HPDE6-E6E7 (cell line): Measurements from ENCODE around the gene PPOX.

Experiments
- DNase-seq: peaks from one replicate; pipeline ENCODE4 v3.0.0; 2011; ENCODE audit warnings: missing footprints; ENCODE audit errors: extremely low spot score

Gene PPOX

GRCh38 chr1:161198194-161198896, 32.1 kb downstream of the PPOX start:
- no peak for DNase-seq

DNA sequence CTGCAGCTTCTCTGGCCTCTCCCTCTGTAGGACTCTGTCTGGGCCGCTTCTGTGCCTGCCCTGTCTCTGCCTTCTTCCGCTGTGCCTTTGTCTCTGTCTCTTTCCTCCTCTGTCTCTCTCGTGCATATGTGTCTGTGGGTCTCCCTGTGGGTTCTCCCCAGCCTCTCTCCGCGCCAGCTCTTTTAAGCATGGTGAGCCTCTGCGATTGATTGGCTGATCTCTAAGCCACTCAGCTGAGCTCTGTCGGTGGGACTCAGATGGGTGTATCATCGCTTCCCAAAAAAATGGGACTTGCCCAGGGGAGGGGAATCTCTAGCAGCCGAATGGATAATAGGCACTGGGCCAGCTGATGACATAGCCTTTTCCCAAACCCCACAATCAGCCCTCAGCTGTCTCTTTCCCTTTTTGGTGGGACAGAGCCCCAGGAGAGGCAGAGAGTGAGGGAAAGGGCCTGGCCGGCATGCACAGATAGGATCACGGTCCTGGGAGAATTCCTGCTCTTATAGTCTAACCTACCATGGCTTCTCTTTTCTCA, 32.7 kb downstream of the PPOX start, which contains the start of gene ADAMTS4:
TSS of gene ADAMTS4 (minus strand) at position 158 of the 535 bp plus-strand sequence. CDS start 427 bp downstream, outside the sequence.
- DNase-seq = no peak

DNA sequence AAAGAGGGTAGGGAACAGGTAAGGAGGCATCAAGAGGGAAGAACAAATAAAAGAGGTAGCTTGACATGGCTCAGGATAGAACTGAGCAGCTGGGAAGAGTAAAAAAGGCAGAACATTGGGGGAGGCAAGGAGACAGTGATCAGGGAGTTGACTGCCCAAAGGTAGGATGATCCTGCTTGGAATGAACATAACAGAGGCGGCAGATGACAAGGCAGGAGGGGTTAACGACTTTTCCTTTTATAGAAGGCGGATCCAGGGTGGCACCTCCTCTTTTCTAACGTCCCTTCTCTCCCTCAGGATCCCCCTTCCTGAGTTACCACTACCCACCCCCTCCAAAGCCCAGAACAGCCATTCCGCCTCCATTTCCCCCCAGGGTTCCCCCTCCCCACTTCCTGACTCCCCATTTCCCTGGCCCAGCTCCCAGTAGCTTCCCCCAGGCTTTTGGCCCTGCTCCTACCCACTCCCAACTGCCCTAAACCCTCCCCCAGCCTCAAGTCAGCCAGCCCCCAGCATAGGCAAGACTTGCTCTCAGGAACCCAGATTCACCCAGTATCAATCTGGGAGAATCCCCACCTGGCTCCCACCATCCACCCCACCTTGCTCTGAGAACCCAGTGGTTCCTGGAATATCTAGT, 33.4 kb downstream of the PPOX start:
- no peak for DNase-seq

GRCh38 chr1:161200421-161200991, 34.3 kb downstream of the PPOX start:
- no peak for DNase-seq

DNA sequence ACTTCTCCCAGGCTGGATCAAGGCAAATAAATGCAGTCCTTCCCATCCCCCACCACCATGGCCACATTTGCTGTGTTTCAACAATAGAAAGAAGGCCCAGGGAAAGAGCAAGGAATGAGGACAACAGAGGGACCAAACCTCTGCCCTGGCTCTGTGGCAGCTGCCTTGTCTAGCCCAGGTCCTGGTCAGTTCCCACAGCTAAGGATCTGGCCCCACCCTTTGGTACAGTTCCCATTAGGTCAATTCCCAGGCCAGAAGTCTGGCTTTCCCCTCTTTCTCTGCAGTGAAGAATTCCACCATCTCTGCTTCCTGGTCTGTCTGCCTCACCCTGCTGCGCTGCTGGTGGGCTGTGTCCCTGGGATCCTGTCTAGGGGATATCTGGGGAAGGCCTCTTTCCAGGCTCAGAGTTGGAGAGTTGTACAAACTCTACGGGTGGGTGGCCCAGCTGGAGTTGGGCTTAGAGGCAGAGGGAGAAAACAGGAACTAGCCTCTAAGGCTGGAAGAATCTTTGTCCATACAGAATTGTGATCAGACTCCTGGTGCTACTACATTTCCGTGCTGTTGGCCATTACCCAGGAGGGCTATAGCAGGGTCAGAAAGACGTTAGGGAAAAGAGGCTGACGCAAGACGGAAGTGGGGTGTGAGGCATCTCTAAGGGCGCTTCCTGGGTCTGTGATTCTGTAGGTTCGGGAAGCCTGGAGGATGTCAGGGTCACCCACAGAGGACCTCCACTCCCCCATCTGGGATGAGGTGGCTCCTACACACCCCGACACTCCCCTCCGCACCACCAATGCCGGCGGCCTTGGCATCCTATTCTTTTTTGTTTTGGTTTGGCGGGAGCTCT, 35.0 kb downstream of the PPOX start:
- DNase-seq = no peak

GRCh38 chr1:161201836-161202712, 35.8 kb downstream of the PPOX start, which contains the start of gene NDUFS2:
Gene NDUFS2, plus strand, starts transcription at chr1:161202367. Its CDS starts 19 bp downstream, at chr1:161202386.
- peak; percentile 88 for DNase-seq

GRCh38 chr1:161206411-161207140, 40.4 kb downstream of the PPOX start:
- DNase-seq = no peak

- no peak for DNase-seq
Observed at GRCh38 chr1:161207173-161207572, 40.9 kb downstream of the PPOX start.

- peak; percentile 89 for DNase-seq
Observed at GRCh38 chr1:161209790-161210409, 43.7 kb downstream of the PPOX start.

- DNase-seq = no peak
Observed at GRCh38 chr1:161214369-161214768, 48.1 kb downstream of the PPOX start.

- DNase-seq = no peak
Observed at GRCh38 chr1:161215076-161215475, 48.9 kb downstream of the PPOX start, which contains the start of gene FCER1G. Gene FCER1G, plus strand, starts transcription at chr1:161215295. Its CDS starts 27 bp downstream, at chr1:161215322.

DNA sequence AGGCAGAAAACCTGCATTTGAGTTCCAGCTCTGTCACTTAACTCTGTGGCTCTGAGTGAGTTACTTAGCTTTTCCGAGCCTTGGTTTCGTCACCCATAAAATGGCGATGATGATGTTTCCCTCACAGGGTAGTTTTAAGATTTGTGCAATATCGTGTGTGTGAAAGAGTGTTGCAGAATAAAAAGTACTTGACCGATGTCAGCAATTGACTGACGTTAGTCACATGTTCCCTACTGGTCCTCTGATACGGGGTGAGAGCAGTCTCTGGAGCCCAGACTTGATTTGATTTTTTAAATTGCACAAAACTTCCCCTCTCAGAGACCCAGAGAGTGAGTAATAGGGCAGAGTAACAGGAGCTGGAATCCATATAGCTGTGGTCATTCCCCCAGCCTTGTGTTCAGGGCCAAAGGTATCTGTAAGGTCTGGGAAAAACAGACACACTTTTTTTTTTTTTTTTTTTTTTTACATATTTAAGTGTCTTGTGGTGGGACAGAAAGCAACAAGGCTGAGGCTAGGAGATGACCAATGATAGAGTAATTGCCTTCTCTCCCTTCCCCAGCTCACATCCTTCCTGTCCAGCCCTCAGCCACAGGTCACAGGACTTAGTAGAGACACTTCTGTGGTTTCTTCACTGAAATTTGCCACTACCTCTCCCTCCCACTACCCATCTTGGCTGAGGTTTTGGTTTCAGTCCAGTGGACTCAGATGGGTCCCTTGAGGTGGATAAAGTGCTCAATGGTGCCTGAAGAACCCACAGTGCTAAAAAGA, 50.9 kb downstream of the PPOX start:
- no peak for DNase-seq

GRCh38 chr1:161217831-161218230, 51.6 kb downstream of the PPOX start:
- no peak for DNase-seq

DNA sequence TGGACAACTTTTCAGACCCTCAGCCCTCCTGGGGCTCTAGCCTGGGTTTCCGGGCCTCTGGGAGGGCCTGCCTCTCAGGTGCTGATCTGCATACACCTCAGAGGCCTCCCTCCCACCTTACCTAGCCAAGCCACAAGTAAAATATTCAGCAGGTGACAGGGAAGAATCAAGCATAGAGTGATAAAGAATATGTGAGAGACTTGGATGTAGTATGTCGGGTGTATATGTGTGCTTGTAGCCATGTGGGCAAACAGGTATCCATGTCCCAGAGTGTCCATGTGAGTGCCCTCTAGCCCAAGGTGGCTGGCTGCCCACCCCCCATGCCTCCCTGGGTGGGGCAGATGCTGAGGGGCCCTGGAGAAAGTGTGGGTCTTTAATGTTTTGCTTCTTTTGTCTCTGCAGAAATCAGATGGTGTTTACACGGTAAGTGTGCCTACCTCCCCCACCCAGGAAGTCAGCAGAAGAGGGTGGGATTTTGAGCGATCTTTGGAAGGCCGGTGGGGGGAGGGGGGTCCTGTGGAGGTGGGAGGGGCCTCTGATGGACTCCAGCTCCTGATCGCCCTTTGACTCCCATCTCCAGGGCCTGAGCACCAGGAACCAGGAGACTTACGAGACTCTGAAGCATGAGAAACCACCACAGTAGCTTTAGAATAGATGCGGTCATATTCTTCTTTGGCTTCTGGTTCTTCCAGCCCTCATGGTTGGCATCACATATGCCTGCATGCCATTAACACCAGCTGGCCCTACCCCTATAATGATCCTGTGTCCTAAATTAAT, 52.3 kb downstream of the PPOX start:
- DNase-seq = no peak

GRCh38 chr1:161219078-161219892, 53.1 kb downstream of the PPOX start:
- no peak for DNase-seq

DNA sequence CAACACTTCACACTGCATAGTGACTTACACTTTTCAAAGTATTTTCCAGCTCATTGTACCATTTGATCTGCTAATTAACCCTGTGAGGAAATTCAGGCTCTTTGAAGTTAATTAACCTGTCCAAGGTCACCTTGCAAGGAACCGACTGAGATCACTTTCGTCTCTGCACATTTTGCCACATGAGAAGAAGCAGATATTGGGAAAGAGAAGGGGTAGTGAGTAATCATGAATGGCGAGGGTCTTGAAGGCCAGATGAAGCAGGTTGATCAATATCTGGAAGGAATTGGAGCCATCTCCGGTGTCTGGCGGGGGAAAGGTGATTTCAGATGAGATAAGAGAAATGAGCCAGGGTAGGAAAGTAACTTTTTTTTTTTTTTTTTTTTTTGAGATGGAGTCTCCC, 53.8 kb downstream of the PPOX start:
- DNase-seq = no peak
